Breast epithelium (tissue), 4 donors: ENCODE data around the gene GRIK4. TPM values are rescaled to one million over a fixed set of nuclear protein-coding genes. Genes with fewer than 3 reads are reported as not detected.

Experiments used
- DNase-seq, 2 donors: peaks; one replicate each; pipeline ENCODE4 v3.0.0-alpha.2; 2019; ENCODE audit warnings: low spot score in 2 of 2
- H3K27ac ChIP-seq, 2 donors: fragments of 200-600 bp; sonication (generic) in 1 of 2; one replicate each; pipeline ENCODE4 v1.5.1; 2016 to 2019; ENCODE audit warnings: mild to moderate bottlenecking in 1 of 2
- H3K27me3 ChIP-seq, 2 donors: fragments of 200-600 bp; sonication (generic) in 1 of 2; one replicate each; pipeline versions ENCODE4 v1.5.1 to v1.6.0; 2017 to 2019; ENCODE audit warnings: control low read depth in 1 of 2, mild to moderate bottlenecking in 1 of 2
- H3K36me3 ChIP-seq: fragments of 200-600 bp; one replicate; pipeline ENCODE4 v1.5.1; 2019
- H3K4me1 ChIP-seq, 2 donors: fragments of 200-600 bp; sonication (generic); one replicate each; pipeline ENCODE4 v1.5.1; 2016 to 2019; ENCODE audit warnings: control low read depth in 1 of 2
- H3K4me3 ChIP-seq, 3 donors: fragments of 200-600 bp; sonication (generic); 1 replicate in 2 of 3; 2 replicates in 1 of 3; pipeline ENCODE4 v1.5.1; 2016 to 2019; ENCODE audit warnings: mild to moderate bottlenecking in 3 of 3, moderate library complexity in 2 of 3
- H3K9me3 ChIP-seq, 2 donors: fragments of 200-600 bp; sonication (generic) in 1 of 2; one replicate each; pipeline ENCODE4 v1.5.1; 2016 to 2019; ENCODE audit warnings: control low read depth in 1 of 2
- CTCF ChIP-seq, 3 donors: fragments of 450-650 bp; IDR thresholded peaks; one replicate each; pipeline ENCODE4 v1.5.1; 2016 to 2017; ENCODE audit warnings: antibody characterized with exemption in 3 of 3, mild to moderate bottlenecking in 3 of 3, moderate library complexity in 3 of 3
- POLR2A ChIP-seq: fragments of 450-650 bp; IDR thresholded peaks from one replicate; pipeline ENCODE4 v1.6.1; 2016; ENCODE audit warnings: antibody characterized with exemption, mild to moderate bottlenecking, moderate library complexity
- POLR2AphosphoS5 ChIP-seq, 3 donors: sonication (generic); formaldehyde crosslinking; IDR thresholded peaks; one replicate each; pipeline ENCODE4 v1.6.1; 2017; ENCODE audit warnings: antibody characterized with exemption in 3 of 3
- intact Hi-C: fragments of 100-400 bp; cut with DNase I; formaldehyde crosslinking; loops from one replicate; pipeline ENCODE4 v1.15.1; 2023; ENCODE audit warnings: low total_unique reads
- total RNA-seq, 3 donors: library from RNA; depleted of rRNA; stranded (reverse); fragments of >200 nt; gene quantifications; one replicate each; pipeline ENCODE4 v1.1.0, GENCODE V29; 2016

Gene GRIK4
- total RNA-seq, 3 donors from 2014 or later, result 0.29 to 0.66 TPM; not detected in 1

DNA sequence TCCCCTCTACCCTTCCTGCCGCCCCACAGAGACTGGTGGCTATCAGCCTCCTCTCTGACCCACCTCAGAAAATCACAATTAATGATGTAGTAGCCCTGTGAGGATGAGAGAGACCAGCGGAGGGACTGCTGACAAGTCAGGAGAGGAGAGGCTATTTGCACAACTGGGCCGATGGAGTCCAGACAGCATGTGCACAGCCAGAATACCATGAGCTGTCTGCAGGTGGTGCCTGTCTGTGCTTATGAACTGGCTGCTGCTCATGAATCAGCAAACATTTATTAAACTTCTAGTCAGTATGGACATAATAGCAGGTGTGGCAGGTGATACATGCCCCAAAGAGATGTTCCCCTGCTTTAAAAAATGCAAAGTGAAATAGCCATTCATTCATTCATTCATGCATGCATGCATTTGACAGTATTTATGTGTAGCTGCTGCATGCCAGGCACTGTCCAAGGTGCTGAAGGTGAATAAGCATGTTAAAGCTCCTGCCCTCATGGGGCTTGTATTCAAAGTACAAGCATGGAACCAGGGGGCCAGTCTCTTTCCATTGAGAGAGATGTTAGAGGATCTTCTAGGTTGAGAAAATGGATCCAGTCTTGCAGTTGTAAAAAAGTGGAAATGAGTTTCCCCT lies 141.3 kb downstream of the GRIK4 start:
- H3K27ac ChIP-seq, result no peak overlapping the region
- H3K4me1 ChIP-seq, result no peaks in the 10 kb centered on the region
- no peak overlapping the region for H3K4me3 ChIP-seq
- DNase-seq, result no peak
- no peaks in the 10 kb centered on the region for H3K36me3 ChIP-seq
- no peaks in the 10 kb centered on the region for H3K27me3 ChIP-seq
- H3K9me3 ChIP-seq, result no peaks in the 10 kb centered on the region
- TF ChIP-seq CTCF (IDR thresholded peaks at IDR 0.05) (no peak), POLR2AphosphoS5 (IDR thresholded peaks at IDR 0.05) (no peak), POLR2A (no peak)
- intact Hi-C loops, result loop anchor here (1.0 kb wide), 1 partner anchor 32 kb away; no protein-coding TSS in a partner anchor

GRCh38 chr11:120655589-120655988 lies 144.0 kb downstream of the GRIK4 start:
- TF ChIP-seq POLR2A (no peak), CTCF (IDR thresholded peaks at IDR 0.05) (no peak), POLR2AphosphoS5 (IDR thresholded peaks at IDR 0.05) (no peak)
- H3K4me1 ChIP-seq, result no peaks in the 10 kb centered on the region
- no peaks in the 10 kb centered on the region for H3K9me3 ChIP-seq
- intact Hi-C loops, result no loop called here
- no peak for DNase-seq
- H3K4me3 ChIP-seq, result no peak overlapping the region
- no peaks in the 10 kb centered on the region for H3K36me3 ChIP-seq
- no peak overlapping the region for H3K27ac ChIP-seq
- no peaks in the 10 kb centered on the region for H3K27me3 ChIP-seq

GRCh38 chr11:120657306-120658070 lies 145.9 kb downstream of the GRIK4 start:
- no peak for DNase-seq
- intact Hi-C loops, result no loop called here
- no peaks in the 10 kb centered on the region for H3K4me1 ChIP-seq
- TF ChIP-seq POLR2AphosphoS5 (IDR thresholded peaks at IDR 0.05) (no peak), POLR2A (no peak), CTCF (IDR thresholded peaks at IDR 0.05) (no peak)
- no peaks in the 10 kb centered on the region for H3K36me3 ChIP-seq
- no peaks in the 10 kb centered on the region for H3K9me3 ChIP-seq
- no peak overlapping the region for H3K4me3 ChIP-seq
- H3K27ac ChIP-seq, result no peak overlapping the region
- no peaks in the 10 kb centered on the region for H3K27me3 ChIP-seq

DNA sequence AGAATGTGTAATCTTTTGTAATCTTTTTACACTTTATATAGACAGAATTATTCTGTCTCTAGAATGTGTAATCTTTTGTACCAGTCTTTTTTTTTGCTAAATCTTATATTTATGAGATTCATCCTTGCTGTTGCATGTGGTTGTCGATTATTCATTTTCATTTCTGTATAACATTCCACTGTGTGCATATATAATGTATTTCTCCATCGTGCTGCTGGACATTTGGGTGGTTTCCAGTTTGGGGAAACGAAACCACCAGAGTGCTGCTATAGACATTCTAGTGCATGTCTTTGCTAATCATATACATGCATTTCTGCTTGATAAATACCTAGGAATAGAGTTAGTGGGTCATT lies 146.5 kb downstream of the GRIK4 start:
- Histone ChIP-seq H3K36me3 (no peaks in the 10 kb centered on the region), H3K9me3 (no peaks in the 10 kb centered on the region), H3K27me3 (no peaks in the 10 kb centered on the region), H3K4me3 (no peak overlapping the region), H3K27ac (no peak overlapping the region), H3K4me1 (no peaks in the 10 kb centered on the region)
- TF ChIP-seq CTCF (IDR thresholded peaks at IDR 0.05) (no peak), POLR2AphosphoS5 (IDR thresholded peaks at IDR 0.05) (no peak), POLR2A (no peak)
- intact Hi-C loops, result no loop called here
- no peak for DNase-seq

- TF ChIP-seq POLR2A (no peak), CTCF (IDR thresholded peaks at IDR 0.05) (no peak), POLR2AphosphoS5 (IDR thresholded peaks at IDR 0.05) (no peak)
- Histone ChIP-seq H3K4me1 (no peaks in the 10 kb centered on the region), H3K4me3 (no peak overlapping the region), H3K27me3 (no peaks in the 10 kb centered on the region), H3K27ac (no peak overlapping the region), H3K9me3 (no peaks in the 10 kb centered on the region), H3K36me3 (no peaks in the 10 kb centered on the region)
- intact Hi-C loops, result no loop called here
- no peak for DNase-seq
These were observed 147.5 kb downstream of the GRIK4 start for GRCh38 chr11:120659076-120659475.
